HCT116 (cell line): ENCODE data around the gene EXOSC5.

Experiments
- EZH2 ChIP-seq: fragments of 200-600 bp; sonication (generic); IDR thresholded peaks from 2 replicates; pipeline ENCODE4 v1.6.1; 2017; ENCODE audit warnings: antibody characterized with exemption, mixed run types
- JUND ChIP-seq: IDR thresholded peaks from 2 replicates; pipeline ENCODE4 v1.6.1; 2012
- MAX ChIP-seq: IDR thresholded peaks from 2 replicates; pipeline ENCODE4 v1.6.1; 2012
- RAD21 ChIP-seq: IDR thresholded peaks from 2 replicates; pipeline ENCODE4 v1.6.1; 2012; ENCODE audit warnings: low read depth, mild to moderate bottlenecking
- REST ChIP-seq: IDR thresholded peaks from 2 replicates; pipeline ENCODE4 v1.6.1; 2012; ENCODE audit warnings: low read depth
- SIN3A ChIP-seq: IDR thresholded peaks from 2 replicates; pipeline ENCODE4 v1.6.1; 2012; ENCODE audit warnings: low read depth
- SRF ChIP-seq: IDR thresholded peaks from 2 replicates; pipeline ENCODE4 v1.6.1; 2012; ENCODE audit warnings: low read depth
- YY1 ChIP-seq: IDR thresholded peaks from 2 replicates; pipeline ENCODE4 v1.6.1; 2011; ENCODE audit warnings: low read length, low read depth, moderate library complexity, mild to moderate bottlenecking; ENCODE audit not compliant: insufficient replicate concordance; ENCODE audit errors: extremely low read depth
- TF ChIP-seq, protein P1 (sequence below), 3 experiments: fragments of 200-600 bp in 1 of 3; sonication (generic) in 1 of 3; IDR thresholded peaks in 2 of 3; conservative IDR thresholded peaks in 1 of 3; 2 replicates each; pipeline ENCODE4 v1.5.1; 2012 to 2017; ENCODE audit warnings: low read depth in 2 of 3, low read length in 2 of 3, antibody characterized with exemption in 1 of 3, borderline replicate concordance in 1 of 3, control low read depth in 1 of 3, mild to moderate bottlenecking in 1 of 3, mixed read lengths in 1 of 3, mixed run types in 1 of 3, moderate library complexity in 1 of 3; ENCODE audit not compliant: insufficient read depth in 1 of 3

- TF ChIP-seq, protein P1, sequence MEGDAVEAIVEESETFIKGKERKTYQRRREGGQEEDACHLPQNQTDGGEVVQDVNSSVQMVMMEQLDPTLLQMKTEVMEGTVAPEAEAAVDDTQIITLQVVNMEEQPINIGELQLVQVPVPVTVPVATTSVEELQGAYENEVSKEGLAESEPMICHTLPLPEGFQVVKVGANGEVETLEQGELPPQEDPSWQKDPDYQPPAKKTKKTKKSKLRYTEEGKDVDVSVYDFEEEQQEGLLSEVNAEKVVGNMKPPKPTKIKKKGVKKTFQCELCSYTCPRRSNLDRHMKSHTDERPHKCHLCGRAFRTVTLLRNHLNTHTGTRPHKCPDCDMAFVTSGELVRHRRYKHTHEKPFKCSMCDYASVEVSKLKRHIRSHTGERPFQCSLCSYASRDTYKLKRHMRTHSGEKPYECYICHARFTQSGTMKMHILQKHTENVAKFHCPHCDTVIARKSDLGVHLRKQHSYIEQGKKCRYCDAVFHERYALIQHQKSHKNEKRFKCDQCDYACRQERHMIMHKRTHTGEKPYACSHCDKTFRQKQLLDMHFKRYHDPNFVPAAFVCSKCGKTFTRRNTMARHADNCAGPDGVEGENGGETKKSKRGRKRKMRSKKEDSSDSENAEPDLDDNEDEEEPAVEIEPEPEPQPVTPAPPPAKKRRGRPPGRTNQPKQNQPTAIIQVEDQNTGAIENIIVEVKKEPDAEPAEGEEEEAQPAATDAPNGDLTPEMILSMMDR (IDR thresholded peaks at IDR 0.05 in 2 of 3, conservative IDR thresholded peaks at IDR 0.05 in 1 of 3; ENCODE audit: borderline replicate concordance in 1 of 3, insufficient read depth in 1 of 3, low read depth in 2 of 3, low read length in 2 of 3), result no peak
- TF ChIP-seq EZH2, result no peak
- no peak for TF ChIP-seq RAD21
- TF ChIP-seq SIN3A, result no peak
- no peak for TF ChIP-seq REST
- TF ChIP-seq MAX, result no peak
- TF ChIP-seq YY1, result no peak
- no peak for TF ChIP-seq SRF
- TF ChIP-seq JUND, result no peak
Observed at GRCh38 chr19:41364524-41365391, 32.4 kb downstream of the EXOSC5 start.
